ENCODE data around the gene EFCAB14. TPM values are rescaled to one million over a fixed set of nuclear protein-coding genes. Genes with fewer than 3 reads are reported as not detected.

The EFCAB14 gene
- total RNA-seq, 3 donors from 2014 or later (not counting 1 experiment from before 2014, with no cell fraction given) = 77.7 to 130 (median 119) TPM

GRCh38 chr1:46635205-46635604 lies 83.7 kb downstream of the EFCAB14 start:
- Mint-ChIP-seq H3K4me3 (no peak overlapping the region), H3K27me3 (ENCODE audit: low read depth in 2 of 2) (no peaks in the 10 kb centered on the region), H3K4me1 (no peaks in the 10 kb centered on the region), H3K27ac (no peak overlapping the region), H3K36me3 (peaks cover 26% of the 10 kb centered on the region), H3K9me3 (no peaks in the 10 kb centered on the region)
- no peak for TF ChIP-seq CTCF (IDR thresholded peaks at IDR 0.05)
- no peaks in the 10 kb centered on the region for H3K9me3 ChIP-seq (ENCODE audit: control insufficient read depth, insufficient read depth, low read length)
- no peak overlapping the region for H3K4me3 ChIP-seq (ENCODE audit: low read length)
- no peaks in the 10 kb centered on the region for H3K27me3 ChIP-seq (ENCODE audit: control insufficient read depth, insufficient read depth, low read length)
- WGBS (ENCODE audit: insufficient coverage) = 96% methylated on average over 2 of the region's 2 CpGs
- H3K4me1 ChIP-seq (ENCODE audit: control insufficient read depth, insufficient read depth, low read length) = no peaks in the 10 kb centered on the region
- ATAC-seq = no peak
- intact Hi-C loops (cut with micrococcal nuclease) = no loop called here
- DNase-seq = no peak
- peaks cover 37% of the 10 kb centered on the region for H3K36me3 ChIP-seq (ENCODE audit: control insufficient read depth, insufficient read depth, low read length)
- no peak overlapping the region for H3K27ac ChIP-seq (ENCODE audit: low read length)

GRCh38 chr1:46630719-46631118 lies 88.2 kb downstream of the EFCAB14 start:
- 100% methylated on average over 1 of the region's 2 CpGs for WGBS (ENCODE audit: insufficient coverage)
- H3K27ac Mint-ChIP-seq = no peak overlapping the region

More at GRCh38 chr1:46630719-46631118, 88.2 kb downstream of the EFCAB14 start:
- peaks cover 27% of the 10 kb centered on the region for H3K36me3 ChIP-seq (ENCODE audit: control insufficient read depth, insufficient read depth, low read length)
- ATAC-seq = no peak
- H3K4me3 Mint-ChIP-seq = no peak overlapping the region
- no peaks in the 10 kb centered on the region for H3K27me3 ChIP-seq (ENCODE audit: control insufficient read depth, insufficient read depth, low read length)
- TF ChIP-seq CTCF (IDR thresholded peaks at IDR 0.05) = no peak
- H3K9me3 ChIP-seq (ENCODE audit: control insufficient read depth, insufficient read depth, low read length) = no peaks in the 10 kb centered on the region
- no peaks in the 10 kb centered on the region for H3K4me1 Mint-ChIP-seq
- no peak overlapping the region for H3K27ac ChIP-seq (ENCODE audit: low read length)
- no peaks in the 10 kb centered on the region for H3K9me3 Mint-ChIP-seq
- H3K4me3 ChIP-seq (ENCODE audit: low read length) = no peak overlapping the region
- H3K36me3 Mint-ChIP-seq = peaks cover 19% of the 10 kb centered on the region
- DNase-seq = no peak
- H3K27me3 Mint-ChIP-seq (ENCODE audit: low read depth in 2 of 2) = no peaks in the 10 kb centered on the region
- intact Hi-C loops (cut with micrococcal nuclease) = no loop called here
- no peaks in the 10 kb centered on the region for H3K4me1 ChIP-seq (ENCODE audit: control insufficient read depth, insufficient read depth, low read length)

Other genes starting within 250 kb of the EFCAB14 start
- not detected for gene DMBX1, start 229.3 kb downstream of the EFCAB14 start, total RNA-seq
- gene KNCN, start 167.5 kb downstream of the EFCAB14 start, total RNA-seq = under 1 TPM in 1 of 3 donors, not detected in 2; 0.20 TPM
- 10 to 100 TPM; 59.5 to 81.5 (median 65.5) TPM for gene MKNK1, start 114.8 kb downstream of the EFCAB14 start, total RNA-seq
- 10 to 100 TPM; 16.7 to 25.1 (median 19.2) TPM for gene MOB3C, start 102.3 kb downstream of the EFCAB14 start, total RNA-seq
- 10 to 100 TPM; 18.0 to 21.7 (median 19.0) TPM for gene ATPAF1, start 50.8 kb downstream of the EFCAB14 start, total RNA-seq
- gene TEX38, start 47.3 kb downstream of the EFCAB14 start, total RNA-seq = under 1 TPM in 2 of 3 donors, not detected in 1; 0.26 to 0.75 TPM
- not detected for gene CYP4B1, start 79.9 kb upstream of the EFCAB14 start, total RNA-seq
- not detected for gene CYP4A11, start 222.4 kb upstream of the EFCAB14 start, total RNA-seq